ENCODE results near the gene ATG4B. TPM values are rescaled to one million over a fixed set of nuclear protein-coding genes. Genes with fewer than 3 reads are reported as not detected.

Gene ATG4B
- total and polyA plus RNA-seq, 2 donors (not counting 3 experiments of a cell fraction or from before 2014, with no cell fraction given) = 83.6 to 113 TPM

DNA sequence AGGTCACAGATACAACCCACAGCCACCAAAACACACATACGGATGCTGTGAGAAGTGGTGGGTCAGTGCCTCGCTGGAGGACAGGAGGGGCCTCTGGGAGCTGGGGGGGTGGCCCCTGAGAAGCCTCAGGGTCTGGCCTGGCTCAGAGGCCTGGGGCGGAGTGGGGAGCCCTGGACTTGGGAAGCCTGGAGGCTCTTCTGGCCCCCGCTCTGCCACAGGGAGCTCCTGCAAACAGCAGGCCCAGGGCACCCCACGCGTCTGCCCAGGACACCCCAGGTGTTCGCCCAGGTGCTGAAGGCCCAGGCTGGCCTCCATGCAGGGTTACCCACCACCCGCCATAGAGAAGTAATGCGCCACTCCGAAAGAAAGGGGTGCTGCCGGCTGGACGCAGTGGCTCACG, 26.4 kb upstream of the ATG4B start:
- intact Hi-C loops (cut with micrococcal nuclease) (loop anchor here (2.0 kb wide), 1 partner anchor 52 kb away; the partner anchor contains the start of gene BOK), dilution Hi-C loops (cut with MboI; ENCODE audit: extremely low pct_ligation_motif_present, low sequenced_read_pairs) (no loop called here)
- Histone ChIP-seq H3K9me1 (replicated peaks; ENCODE audit: control insufficient read depth, extremely low read depth, insufficient read depth, low read length) (no peaks in the 10 kb centered on the region), H3K4me2 (ENCODE audit: insufficient read depth, low read length) (no peak overlapping the region), H2AFZ (ENCODE audit: low read depth, low read length) (no peak overlapping the region), H3K79me2 (ENCODE audit: control insufficient read depth, insufficient read depth, low read length) (peaks cover 15% of the 10 kb centered on the region), H3K9me3 (replicated peaks; ENCODE audit: control insufficient read depth, insufficient read depth, low read length) (no peaks in the 10 kb centered on the region), H3K4me3 (replicated peaks in 1 of 3; ENCODE audit: insufficient read depth in 1 of 3, low read depth in 1 of 3, low read length in 3 of 3) (no peak overlapping the region), H3K27me3 (ENCODE audit: control insufficient read depth in 2 of 2, insufficient read depth in 2 of 2, low read length in 2 of 2) (no peaks in the 10 kb centered on the region), H3K27ac (ENCODE audit: insufficient read depth, low read depth, low read length) (no peak overlapping the region), H3K4me1 (ENCODE audit: control insufficient read depth, extremely low read depth, insufficient read depth, low read length) (peaks cover 5% of the 10 kb centered on the region), H4K20me1 (replicated peaks; ENCODE audit: control insufficient read depth, extremely low read depth, insufficient read depth, low read length) (no peaks in the 10 kb centered on the region), H3K9ac (replicated peaks; ENCODE audit: extremely low read depth, insufficient read depth, low read length) (no peak overlapping the region), H3K36me3 (ENCODE audit: control insufficient read depth in 2 of 2, extremely low read depth in 1 of 2, insufficient read depth in 2 of 2, low read length in 2 of 2) (peaks cover 0 to 3% of the 10 kb centered on the region in 2 experiments)
- POLR2A ChIA-PET = no interaction called here
- FAIRE-seq (no peak), DNase-seq (ENCODE audit: low read depth, low spot score) (no peak)
- TF ChIP-seq POLR2AphosphoS5 (IDR thresholded peaks at IDR 0.05; ENCODE audit: insufficient read depth, low read depth, low read length) = no peak
- TF ChIP-seq JUN (IDR thresholded peaks at IDR 0.05; ENCODE audit: borderline replicate concordance, insufficient read depth, insufficient read length, low read depth) = no peak
- TF ChIP-seq MYC (IDR thresholded peaks at IDR 0.05; ENCODE audit: low read depth, low read length) = no peak
- no peak for TF ChIP-seq EZH2 (IDR thresholded peaks at IDR 0.05; ENCODE audit: borderline replicate concordance, low read depth, low read length, severe bottlenecking)
- no peak for TF ChIP-seq GATA2 (IDR thresholded peaks at IDR 0.05; ENCODE audit: insufficient read depth, insufficient read length, low read depth, low read length)
- TF ChIP-seq POLR2A (IDR thresholded peaks at IDR 0.05; ENCODE audit: low read depth, low read length) = no peak
- BruUV-seq (replicated peaks) = no TSS peak
- CTCF ChIA-PET = interaction anchor here (1.4 kb wide), 1 partner anchor 27 kb away, joined by 4 read pairs; the partner anchor contains the start of gene ATG4B

DNA sequence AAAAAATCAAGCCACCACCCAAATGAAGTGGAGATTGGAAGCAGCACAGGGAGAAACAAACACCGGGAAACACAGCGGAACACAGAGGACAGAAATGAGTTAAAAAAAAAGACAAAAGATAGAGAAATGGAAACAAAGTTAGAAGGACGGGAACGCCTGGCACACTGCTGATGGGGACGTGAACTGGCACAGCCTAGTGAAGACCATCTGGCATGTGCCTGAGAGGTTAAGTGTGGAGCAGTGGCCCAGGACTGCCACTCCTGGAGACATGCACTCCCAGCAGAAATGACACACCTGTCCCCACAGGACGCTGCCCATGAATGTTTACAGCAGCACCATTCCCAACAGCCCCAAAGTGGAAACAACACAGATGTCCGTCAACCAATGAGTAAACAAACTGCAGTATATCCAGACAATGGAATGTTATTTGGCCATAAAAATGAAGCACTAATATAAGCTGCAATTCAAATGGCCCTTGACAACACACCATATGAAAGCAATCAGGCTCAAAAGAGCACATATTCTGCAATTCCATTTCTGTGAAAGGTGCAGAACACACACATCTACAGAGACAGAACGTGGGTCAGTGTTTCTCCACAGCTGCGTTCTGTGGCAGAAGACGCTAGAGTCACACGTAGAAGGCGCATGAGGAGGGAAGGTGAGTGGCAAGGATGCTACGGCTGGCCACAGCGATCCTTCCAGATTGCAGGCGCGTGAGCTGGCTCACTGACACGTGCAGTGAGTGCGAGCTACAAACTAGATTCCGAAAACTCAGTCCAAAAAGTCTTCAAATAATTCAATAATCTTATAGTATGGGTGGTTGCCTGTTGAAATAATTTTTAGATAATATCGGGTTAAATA, 25.1 kb upstream of the ATG4B start:
- no peaks in the 10 kb centered on the region for H3K36me3 ChIP-seq (ENCODE audit: control insufficient read depth in 2 of 2, extremely low read depth in 1 of 2, insufficient read depth in 2 of 2, low read length in 2 of 2)
- H3K9ac ChIP-seq (replicated peaks; ENCODE audit: extremely low read depth, insufficient read depth, low read length) = no peak overlapping the region
- TF ChIP-seq FOS (IDR thresholded peaks at IDR 0.05; ENCODE audit: borderline replicate concordance, insufficient read depth, low read length) = no peak
- TF ChIP-seq, protein P1, sequence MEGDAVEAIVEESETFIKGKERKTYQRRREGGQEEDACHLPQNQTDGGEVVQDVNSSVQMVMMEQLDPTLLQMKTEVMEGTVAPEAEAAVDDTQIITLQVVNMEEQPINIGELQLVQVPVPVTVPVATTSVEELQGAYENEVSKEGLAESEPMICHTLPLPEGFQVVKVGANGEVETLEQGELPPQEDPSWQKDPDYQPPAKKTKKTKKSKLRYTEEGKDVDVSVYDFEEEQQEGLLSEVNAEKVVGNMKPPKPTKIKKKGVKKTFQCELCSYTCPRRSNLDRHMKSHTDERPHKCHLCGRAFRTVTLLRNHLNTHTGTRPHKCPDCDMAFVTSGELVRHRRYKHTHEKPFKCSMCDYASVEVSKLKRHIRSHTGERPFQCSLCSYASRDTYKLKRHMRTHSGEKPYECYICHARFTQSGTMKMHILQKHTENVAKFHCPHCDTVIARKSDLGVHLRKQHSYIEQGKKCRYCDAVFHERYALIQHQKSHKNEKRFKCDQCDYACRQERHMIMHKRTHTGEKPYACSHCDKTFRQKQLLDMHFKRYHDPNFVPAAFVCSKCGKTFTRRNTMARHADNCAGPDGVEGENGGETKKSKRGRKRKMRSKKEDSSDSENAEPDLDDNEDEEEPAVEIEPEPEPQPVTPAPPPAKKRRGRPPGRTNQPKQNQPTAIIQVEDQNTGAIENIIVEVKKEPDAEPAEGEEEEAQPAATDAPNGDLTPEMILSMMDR (IDR thresholded peaks at IDR 0.05; ENCODE audit: extremely low read depth in 1 of 2, insufficient read depth in 1 of 2, low read depth in 1 of 2, low read length in 2 of 2) = no peak
- no peak for TF ChIP-seq EZH2 (IDR thresholded peaks at IDR 0.05; ENCODE audit: borderline replicate concordance, low read depth, low read length, severe bottlenecking)
- TF ChIP-seq POLR2AphosphoS5 (IDR thresholded peaks at IDR 0.05; ENCODE audit: insufficient read depth, low read depth, low read length) = no peak
- TF ChIP-seq MYC (IDR thresholded peaks at IDR 0.05; ENCODE audit: low read depth, low read length) = no peak
- TF ChIP-seq POLR2A (IDR thresholded peaks at IDR 0.05; ENCODE audit: low read depth, low read length) = no peak
- TF ChIP-seq, protein P2, sequence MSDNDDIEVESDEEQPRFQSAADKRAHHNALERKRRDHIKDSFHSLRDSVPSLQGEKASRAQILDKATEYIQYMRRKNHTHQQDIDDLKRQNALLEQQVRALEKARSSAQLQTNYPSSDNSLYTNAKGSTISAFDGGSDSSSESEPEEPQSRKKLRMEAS (IDR thresholded peaks at IDR 0.05; ENCODE audit: insufficient read depth, insufficient read length) = no peak
- TF ChIP-seq JUN (IDR thresholded peaks at IDR 0.05; ENCODE audit: borderline replicate concordance, insufficient read depth, insufficient read length, low read depth) = no peak
- TF ChIP-seq GATA2 (IDR thresholded peaks at IDR 0.05; ENCODE audit: insufficient read depth, insufficient read length, low read depth, low read length) = no peak
- H3K79me2 ChIP-seq (ENCODE audit: control insufficient read depth, insufficient read depth, low read length) = peaks cover 21% of the 10 kb centered on the region
- no peak overlapping the region for H3K4me2 ChIP-seq (ENCODE audit: insufficient read depth, low read length)
- ChIA-PET POLR2A (no interaction called here), CTCF (no interaction called here)
- no peaks in the 10 kb centered on the region for H3K27me3 ChIP-seq (ENCODE audit: control insufficient read depth in 2 of 2, insufficient read depth in 2 of 2, low read length in 2 of 2)
- no peaks in the 10 kb centered on the region for H3K9me3 ChIP-seq (replicated peaks; ENCODE audit: control insufficient read depth, insufficient read depth, low read length)
- no TSS peak for BruUV-seq (replicated peaks)
- no peak overlapping the region for H3K27ac ChIP-seq (ENCODE audit: insufficient read depth, low read depth, low read length)
- no peaks in the 10 kb centered on the region for H3K9me1 ChIP-seq (replicated peaks; ENCODE audit: control insufficient read depth, extremely low read depth, insufficient read depth, low read length)
- no peak overlapping the region for H2AFZ ChIP-seq (ENCODE audit: low read depth, low read length)
- DNase-seq (ENCODE audit: low read depth, low spot score) = no peak
- no peak for FAIRE-seq
- dilution Hi-C loops (cut with MboI; ENCODE audit: extremely low pct_ligation_motif_present, low sequenced_read_pairs) = no loop called here
- H3K4me1 ChIP-seq (ENCODE audit: control insufficient read depth, extremely low read depth, insufficient read depth, low read length) = peaks cover 8% of the 10 kb centered on the region
- intact Hi-C loops (cut with micrococcal nuclease) = no loop called here
- no peak overlapping the region for H3K4me3 ChIP-seq (replicated peaks in 1 of 3; ENCODE audit: insufficient read depth in 1 of 3, low read depth in 1 of 3, low read length in 3 of 3)
- no peaks in the 10 kb centered on the region for H4K20me1 ChIP-seq (replicated peaks; ENCODE audit: control insufficient read depth, extremely low read depth, insufficient read depth, low read length)
